ENCODE results near the gene EPHB6.
A peak's percentile ranks its signal among the peaks of the same experiment; 100 is the strongest.

DNA sequence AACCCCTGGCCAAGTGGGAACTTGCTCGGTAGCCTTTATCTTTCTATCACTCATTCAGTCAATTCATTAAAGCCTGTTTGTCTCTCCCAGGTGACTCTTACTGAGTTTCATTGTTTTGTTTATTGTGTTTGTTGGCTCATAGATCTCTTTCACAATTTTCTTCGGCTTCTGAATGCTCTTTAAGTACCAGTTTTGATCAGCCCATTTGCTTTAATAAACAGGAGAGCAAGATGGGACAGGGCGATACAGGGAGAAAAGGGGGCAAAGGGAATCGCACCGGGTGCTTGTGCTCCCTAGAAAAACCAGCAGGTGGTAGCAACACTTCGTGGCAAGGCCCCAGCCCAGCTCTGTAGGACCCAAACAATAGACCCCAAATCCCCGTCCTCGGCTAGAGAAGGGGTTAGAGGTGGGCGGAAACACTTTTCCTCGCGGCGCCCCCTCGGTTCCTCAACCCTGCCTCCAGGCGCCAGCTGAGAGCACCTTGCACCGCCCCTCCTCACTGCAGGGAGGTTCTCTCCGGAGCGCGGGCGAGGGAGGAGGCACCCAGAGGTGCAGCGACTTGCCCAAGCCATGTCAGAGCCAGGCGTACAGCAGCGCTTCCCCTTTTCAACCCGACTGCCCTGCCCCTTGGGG, 1.0 kb upstream of the EPHB6 start:
- TF ChIP-seq POLR2A (IDR thresholded peaks at IDR 0.05): no peak
- peak in 1 of 3 donors; percentile 65 for TF ChIP-seq CTCF (IDR thresholded peaks at IDR 0.05)

Data from lower leg skin (tissue), 3 donors.